Measurements from ENCODE around the gene AKT1S1. TPM values are rescaled to one million over a fixed set of nuclear protein-coding genes. Genes with fewer than 3 reads are reported as not detected.
A peak's percentile ranks its signal among the peaks of the same experiment; 100 is the strongest.

The AKT1S1 gene
- total and polyA plus RNA-seq, 7 donors: 48.0 to 103 (median 57.7) TPM

- Histone ChIP-seq H3K27me3 (ENCODE audit: insufficient read depth in 3 of 3, low read length in 2 of 3) (no peaks in the 10 kb centered on the region), H3K4me3 (no peak overlapping the region), H3K27ac (no peak overlapping the region), H3K36me3 (ENCODE audit: insufficient read depth in 1 of 2, low read depth in 1 of 2) (peaks cover 2 to 49% of the 10 kb centered on the region in 2 donors), H3K4me1 (peaks cover 9% of the 10 kb centered on the region), H3K9me3 (no peaks in the 10 kb centered on the region)
- ATAC-seq: peak in 2 of 4 donors; percentile 4 to 10
- DNase-seq: no peak
- intact Hi-C loops (cut with DNase I): no loop called here
- 83 to 84% (median 84%) methylated on average over 23 of the region's 23 CpGs for WGBS, 3 donors
- no peak for TF ChIP-seq CTCF (IDR thresholded peaks at IDR 0.05)
Observed at GRCh38 chr19:49889038-49889686, 12.0 kb upstream of the AKT1S1 start.

DNA sequence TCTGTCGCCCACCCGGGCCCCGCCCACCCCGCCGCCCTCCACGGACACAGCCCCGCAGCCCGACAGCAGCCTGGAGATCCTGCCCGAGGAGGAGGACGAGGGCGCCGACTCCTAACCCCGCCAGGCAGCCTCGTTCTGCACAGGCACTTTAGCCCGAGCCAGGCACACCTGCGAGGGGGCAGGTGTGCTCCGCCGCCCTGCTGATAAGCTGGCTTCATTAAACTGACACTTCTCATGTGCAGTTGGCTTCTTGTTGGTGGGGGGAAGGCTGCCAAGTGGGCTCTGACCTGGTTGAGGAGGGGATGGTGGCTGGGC lies 11.3 kb upstream of the AKT1S1 start:
- intact Hi-C loops (cut with DNase I): no loop called here
- H3K4me1 ChIP-seq: peaks cover 9% of the 10 kb centered on the region
- no peak overlapping the region for H3K4me3 ChIP-seq
- WGBS, 3 donors: 79 to 88% (median 87%) methylated on average over 18 of the region's 18 CpGs
- H3K27ac ChIP-seq: no peak overlapping the region
- H3K9me3 ChIP-seq: no peaks in the 10 kb centered on the region
- DNase-seq: no peak
- peaks cover 7 to 56% of the 10 kb centered on the region in 2 donors for H3K36me3 ChIP-seq (ENCODE audit: insufficient read depth in 1 of 2, low read depth in 1 of 2)
- TF ChIP-seq CTCF (IDR thresholded peaks at IDR 0.05): no peak
- H3K27me3 ChIP-seq (ENCODE audit: insufficient read depth in 3 of 3, low read length in 2 of 3): no peaks in the 10 kb centered on the region
- ATAC-seq: no peak

DNA sequence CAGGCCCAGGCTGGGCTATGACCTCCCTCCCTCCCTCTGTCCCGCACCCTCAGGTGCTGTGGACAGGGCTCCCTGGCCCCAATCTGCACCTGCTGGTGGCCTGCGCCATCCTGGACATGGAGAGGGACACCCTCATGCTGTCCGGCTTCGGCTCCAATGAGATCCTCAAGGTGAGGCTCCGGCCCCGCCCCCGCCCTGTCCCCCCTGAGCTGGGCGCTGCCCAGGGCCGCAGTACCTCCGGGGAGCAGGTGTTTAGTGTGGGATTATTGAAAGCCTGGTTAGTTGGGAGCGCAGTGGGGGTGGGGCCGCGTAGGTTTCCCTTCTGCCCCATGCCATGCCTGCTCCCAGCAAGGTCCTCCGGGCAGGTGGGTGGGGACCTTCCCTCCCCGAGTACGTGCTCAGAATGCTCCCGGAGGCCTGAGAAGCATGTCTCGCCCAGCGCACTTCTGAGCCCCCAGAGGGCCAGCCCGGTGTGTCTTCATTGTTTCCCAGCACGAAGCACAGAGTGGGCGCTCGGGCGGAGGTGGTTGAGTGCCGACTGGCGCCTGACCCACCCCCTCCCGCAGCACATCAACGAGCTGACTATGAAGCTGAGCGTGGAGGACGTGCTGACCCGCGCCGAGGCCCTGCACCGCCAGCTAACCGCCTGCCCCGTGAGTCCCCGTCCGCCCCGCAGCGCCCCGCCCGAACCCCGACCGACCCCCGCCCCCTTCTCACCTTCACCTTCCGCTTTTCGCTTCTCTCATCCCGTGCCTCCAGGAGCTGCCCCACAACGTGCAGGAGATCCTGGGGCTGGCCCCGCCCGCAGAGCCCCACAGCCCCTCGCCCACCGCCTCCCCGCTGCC lies 10.7 kb upstream of the AKT1S1 start:
- ATAC-seq (no peak), DNase-seq (no peak)
- Histone ChIP-seq H3K9me3 (no peaks in the 10 kb centered on the region), H3K4me3 (no peak overlapping the region), H3K27me3 (ENCODE audit: insufficient read depth in 3 of 3, low read length in 2 of 3) (no peaks in the 10 kb centered on the region), H3K27ac (no peak overlapping the region), H3K36me3 (ENCODE audit: insufficient read depth in 1 of 2, low read depth in 1 of 2) (peaks cover 11 to 62% of the 10 kb centered on the region in 2 donors), H3K4me1 (peaks cover 9% of the 10 kb centered on the region)
- intact Hi-C loops (cut with DNase I): no loop called here
- 72 to 86% (median 78%) methylated on average over 51 to 54 of the region's 54 CpGs for WGBS, 3 donors
- TF ChIP-seq CTCF (IDR thresholded peaks at IDR 0.05): no peak

DNA sequence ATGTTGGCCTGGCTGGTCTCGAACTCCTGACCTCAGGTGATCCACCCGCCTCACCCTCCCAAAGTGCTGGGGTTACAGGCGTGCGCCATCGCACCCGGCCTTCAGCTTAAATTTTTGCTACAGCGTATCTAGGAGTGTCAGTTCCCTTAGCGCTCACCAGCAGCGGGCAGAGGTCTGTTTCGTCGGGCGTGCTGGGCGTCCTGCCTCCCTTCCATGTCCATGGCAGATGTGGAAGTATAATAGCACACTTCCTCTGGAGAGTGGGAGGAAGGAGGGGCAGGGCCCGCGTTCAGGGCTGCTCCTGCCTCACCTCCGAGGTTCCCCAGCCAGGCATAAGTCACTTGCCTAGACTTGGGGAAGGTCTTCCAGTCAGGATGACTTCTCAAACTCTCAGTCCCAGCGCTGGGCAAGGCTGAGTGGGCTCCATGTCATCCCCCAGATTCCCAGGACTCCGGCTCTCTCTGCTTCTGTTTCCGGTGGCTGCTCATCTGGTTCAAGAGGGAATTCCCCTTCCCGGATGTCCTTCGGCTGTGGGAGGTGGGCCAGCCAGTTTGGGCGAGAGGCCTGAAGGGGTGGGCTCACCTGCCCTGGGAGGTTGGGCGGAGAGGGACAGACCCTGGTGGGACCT lies 10.0 kb upstream of the AKT1S1 start:
- 60 to 67% (median 64%) methylated on average over 23 of the region's 23 CpGs for WGBS, 3 donors
- DNase-seq (no peak), ATAC-seq (no peak)
- H3K27me3 ChIP-seq (ENCODE audit: insufficient read depth in 3 of 3, low read length in 2 of 3): no peaks in the 10 kb centered on the region
- peaks cover 9% of the 10 kb centered on the region for H3K4me1 ChIP-seq
- H3K36me3 ChIP-seq (ENCODE audit: insufficient read depth in 1 of 2, low read depth in 1 of 2): peaks cover 14 to 70% of the 10 kb centered on the region in 2 donors
- no peak for TF ChIP-seq CTCF (IDR thresholded peaks at IDR 0.05)
- peak overlapping the region; percentile 11 for H3K4me3 ChIP-seq
- no peak overlapping the region for H3K27ac ChIP-seq
- no peaks in the 10 kb centered on the region for H3K9me3 ChIP-seq
- intact Hi-C loops (cut with DNase I): no loop called here

Measured in psoas muscle (tissue), 8 donors.